Limb (tissue), 2 donors: ENCODE data around the gene UPF1.
A peak's percentile ranks its signal among the peaks of the same experiment; 100 is the strongest.
"Not testable (repeated sequence)": the region's sequence is repeated elsewhere in the genome, so short reads cannot be mapped to it uniquely, and the experiment has no call there.

Experiments
- DNase-seq, 2 donors: peaks; one replicate each; pipeline ENCODE4 v3.0.0-alpha.2; 2016; ENCODE audit errors: extremely low spot score in 2 of 2

Gene UPF1

DNA sequence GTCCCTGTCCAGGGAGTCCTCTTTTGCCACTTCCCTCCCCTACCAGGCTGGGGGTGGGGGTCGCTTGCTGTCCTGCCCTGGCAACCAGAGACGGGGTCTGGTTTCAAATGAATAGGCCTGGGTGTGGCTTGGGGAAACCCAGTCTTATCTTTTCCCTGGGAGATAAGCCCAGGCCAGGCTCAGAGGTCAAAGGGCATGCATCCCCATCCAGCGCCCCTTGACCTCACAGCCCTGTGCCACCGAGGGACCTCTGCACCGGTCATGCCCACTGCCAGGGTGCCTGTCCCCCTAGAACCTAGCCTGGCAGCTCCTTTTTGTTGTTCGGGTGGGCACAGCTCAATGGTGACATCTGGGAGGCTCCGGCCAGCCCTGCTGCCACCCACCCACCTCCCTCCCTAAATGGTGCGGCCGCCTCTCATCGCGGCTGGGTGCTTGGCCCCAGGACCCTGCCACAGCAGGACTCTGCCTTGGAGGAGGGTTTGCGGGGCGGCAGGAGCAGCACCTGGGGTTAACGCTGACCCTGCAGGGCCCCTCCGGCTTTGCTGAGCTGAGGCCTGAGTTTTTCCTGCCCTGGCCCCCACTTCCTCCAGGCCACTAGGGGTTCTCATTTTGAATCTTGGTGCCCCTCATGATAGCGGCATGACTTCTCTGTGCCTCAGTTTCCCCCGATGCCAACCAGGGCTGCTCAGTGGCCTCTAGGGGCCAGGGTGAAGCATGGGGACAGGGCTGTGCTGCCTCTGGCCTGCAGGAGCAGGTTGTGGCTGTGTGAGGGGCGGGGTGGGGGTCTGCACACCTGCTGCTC lies 67.0 kb downstream of the UPF1 start:
- DNase-seq: no peak

DNA sequence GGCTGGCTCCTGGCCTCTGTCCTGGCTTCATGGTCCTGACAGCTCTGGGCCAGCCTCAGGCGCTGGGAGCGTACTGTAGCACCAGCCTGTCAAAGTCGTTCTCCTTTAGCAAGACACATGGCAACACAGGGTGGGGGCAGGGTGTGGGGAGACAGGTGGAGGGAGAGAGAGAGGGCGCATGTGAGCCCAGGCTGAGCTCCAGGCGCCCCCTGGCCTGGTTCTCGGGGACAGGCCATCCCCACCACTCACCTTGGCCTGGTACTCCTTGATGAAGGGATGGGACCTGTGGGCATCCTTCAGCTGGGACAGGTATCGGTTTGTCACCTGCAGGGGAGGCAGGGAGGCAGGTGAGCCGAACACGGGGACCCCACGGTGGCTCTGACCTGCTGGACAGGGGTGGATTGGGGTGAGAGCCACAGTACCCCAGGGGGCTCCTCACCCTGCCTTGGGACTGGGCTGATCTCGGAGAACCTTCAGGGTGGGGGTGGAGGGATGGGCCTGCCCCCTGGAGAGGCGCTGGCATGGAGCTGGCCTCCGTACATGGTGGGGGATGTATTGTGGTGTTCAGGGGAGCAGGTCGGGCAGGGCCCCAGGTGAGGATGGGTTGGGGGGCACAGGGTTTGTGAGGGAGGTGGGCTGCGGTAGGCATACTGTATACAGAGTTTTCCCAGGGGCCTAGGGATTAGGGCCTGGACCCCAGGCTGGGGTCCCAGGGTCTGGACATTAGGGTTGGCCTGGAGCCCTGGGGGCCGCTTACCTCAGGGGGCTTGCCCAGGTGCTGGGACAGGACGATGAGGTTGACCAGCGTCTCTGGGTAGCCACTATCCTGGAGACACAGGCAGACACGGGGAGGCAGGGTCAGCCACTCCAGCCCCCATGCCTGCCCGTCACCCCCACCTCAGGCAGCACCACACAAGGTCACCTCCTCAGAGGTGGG lies 68.1 kb downstream of the UPF1 start:
- DNase-seq: no peak

DNA sequence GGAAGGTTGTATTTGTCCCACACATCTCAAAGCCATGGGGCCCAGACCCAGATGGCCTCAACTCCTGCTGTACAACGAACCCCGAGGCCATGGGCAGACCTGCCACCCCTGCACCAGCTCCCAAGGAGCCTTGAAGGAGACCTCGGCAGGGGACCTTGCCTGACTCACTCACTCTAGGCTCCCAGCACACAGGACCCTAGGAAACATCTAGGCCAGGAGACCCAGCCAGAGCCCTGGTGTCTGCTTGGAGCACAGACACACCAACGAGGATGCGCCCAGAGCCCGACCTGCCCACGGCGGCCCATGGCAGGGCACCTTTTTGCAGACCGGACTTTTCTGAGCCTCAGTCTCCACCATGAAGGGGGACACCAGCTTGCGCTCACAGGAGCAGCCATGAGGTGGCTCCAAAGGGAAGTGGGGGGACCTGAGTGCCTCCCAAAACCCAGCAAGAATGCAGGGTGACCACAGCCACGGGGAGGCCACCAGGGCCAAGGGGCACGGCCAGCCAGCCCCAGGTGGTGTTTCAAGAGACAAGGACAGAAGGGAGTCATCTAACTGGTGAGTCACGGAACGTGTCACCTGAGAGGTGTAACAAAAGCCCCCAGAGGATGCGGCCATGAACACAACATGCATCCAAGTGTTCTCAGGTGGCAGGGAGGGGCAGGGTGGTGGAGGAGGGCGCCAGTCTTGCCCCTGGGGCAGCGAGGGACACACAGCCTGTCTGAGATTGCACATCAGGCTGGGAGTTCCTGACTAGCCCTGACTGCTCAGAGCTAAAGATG lies 69.1 kb downstream of the UPF1 start:
- no peak for DNase-seq

DNA sequence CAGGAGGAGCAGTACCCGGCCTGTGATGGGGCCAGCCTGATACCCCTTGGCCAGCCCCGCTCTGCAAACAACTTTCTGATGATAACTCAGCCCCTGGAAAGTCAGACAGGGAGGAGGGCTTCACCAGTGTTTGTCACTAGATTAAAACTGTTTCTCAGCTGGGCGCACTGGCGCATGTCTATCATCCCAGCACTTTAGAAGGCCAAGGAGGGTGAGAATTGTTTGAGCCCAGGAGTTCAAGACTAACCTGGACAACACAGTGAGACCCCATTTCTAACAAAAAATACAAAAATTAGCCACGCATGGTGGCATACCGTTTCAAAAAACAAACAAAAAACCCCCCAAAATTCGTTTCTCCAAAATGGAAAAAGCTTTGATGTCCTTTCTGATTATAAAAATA lies 69.7 kb downstream of the UPF1 start:
- no peak for DNase-seq

DNA sequence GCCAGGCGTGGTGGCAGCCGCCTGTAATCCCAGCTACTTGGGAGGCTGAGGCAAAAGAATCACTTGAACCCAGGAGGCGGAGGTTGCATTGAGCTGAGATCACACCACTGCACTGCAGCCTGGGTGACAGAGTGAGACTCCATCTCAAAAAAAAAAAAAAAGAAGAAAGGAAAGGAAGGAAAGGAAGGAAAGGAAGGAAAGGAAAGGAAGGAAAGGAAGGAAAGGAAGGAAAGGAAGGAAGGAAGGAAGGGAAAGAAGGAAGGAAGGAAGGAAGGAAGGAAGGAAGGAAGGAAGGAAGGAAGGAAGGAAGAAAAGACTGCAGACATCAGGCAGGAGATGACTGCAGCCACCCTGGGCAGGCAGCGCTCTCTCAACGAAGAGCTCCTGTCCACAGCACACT lies 70.8 kb downstream of the UPF1 start:
- not testable (repeated sequence) for DNase-seq

DNA sequence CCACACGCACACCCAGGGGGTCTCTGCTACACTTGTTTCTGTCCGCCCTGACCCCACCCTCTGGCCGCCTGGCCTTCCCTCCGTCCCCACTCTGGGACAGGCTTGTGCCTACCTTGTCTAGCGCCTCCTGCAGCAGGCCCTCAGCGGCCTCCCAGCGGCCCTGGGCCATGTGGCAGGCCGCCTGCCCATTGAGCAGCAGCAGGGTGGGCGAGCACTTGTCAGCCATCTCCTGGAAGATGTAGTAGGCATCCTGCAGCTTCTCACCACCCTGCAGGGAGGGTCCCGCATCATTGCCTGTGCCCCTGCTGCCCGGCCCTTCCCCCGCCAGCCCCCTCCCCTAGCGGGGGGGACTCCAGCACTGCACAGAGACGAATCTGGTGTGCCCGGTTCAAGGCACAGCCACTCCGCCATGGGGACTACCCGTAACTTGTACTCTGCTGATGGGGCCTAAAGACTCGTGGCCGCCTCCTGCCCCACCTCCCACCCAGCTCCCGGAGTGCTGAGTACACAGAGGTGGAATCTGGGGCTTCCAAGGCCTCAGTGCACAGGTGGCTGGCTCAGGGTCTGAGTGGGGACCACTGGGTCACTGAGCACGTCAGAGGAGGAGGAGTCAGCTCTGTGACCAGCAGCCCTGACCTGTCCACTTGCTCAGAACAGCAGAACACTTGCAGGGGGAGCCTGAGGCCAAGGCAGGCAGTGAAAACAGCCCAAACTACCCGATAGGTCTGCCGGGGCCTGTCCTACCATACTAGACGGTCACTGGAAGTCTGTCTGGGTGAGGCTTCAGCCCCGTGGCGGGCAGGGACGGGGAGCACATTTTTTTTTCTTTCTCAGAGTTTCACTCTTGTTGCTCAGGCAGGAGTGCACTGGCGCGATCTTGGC lies 71.6 kb downstream of the UPF1 start:
- peak in 1 of 2 donors; percentile 29 for DNase-seq

DNA sequence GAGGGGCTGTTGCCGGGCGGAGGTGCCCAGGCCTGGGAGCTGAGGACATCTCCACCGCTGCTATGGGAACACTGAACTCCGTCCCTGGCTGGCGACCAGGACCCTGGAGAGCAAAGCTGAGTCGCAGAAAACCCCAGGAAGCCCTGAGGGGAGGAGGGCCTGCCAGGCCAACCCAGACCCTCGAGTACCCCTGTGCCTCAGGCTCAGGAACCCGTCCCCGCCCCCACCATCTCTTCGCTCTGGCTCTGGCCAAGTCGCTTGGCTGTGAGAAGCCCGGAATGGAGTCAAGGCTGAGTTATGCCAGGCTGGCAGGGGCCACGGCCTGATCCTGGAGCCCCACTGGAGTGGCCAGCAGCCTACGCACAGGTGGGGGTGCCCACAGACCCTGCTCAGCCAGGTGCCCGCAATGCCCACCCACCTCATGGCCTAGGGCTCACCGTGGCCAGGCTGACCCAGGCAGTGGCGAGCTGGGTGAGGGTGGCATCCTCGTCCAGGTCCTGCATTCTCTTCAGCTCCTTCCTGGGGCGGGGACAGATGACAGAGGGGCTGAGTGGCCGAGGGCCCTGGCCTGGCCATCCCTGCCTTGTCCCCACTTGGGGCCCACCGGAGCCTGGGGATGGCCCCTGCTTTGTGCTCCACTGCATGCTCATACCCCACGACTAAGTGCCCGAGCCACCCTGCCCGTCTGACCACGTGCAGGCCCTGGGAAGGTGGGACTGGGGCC lies 72.7 kb downstream of the UPF1 start:
- peak in 1 of 2 donors; percentile 26 for DNase-seq

DNA sequence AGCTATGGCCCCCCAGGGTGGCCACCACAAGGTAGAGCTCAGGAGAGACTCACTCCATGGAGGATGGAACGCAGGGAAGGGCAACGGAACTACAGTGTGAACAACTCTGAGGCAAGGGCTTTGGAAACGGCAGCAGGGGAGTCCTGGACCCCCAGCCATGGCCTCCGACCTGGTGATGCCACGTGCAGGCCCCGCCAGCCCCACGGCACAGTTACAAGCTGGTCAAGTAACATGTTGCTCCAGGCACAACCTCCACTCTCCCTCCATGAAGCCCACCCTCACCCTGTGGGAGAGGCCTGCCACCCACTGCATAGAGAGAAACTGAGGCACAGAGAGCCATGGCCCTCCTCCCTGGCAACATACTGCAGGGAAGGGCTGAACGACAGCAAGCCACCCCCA lies 73.3 kb downstream of the UPF1 start:
- peak in 1 of 2 donors; percentile 18 for DNase-seq

DNA sequence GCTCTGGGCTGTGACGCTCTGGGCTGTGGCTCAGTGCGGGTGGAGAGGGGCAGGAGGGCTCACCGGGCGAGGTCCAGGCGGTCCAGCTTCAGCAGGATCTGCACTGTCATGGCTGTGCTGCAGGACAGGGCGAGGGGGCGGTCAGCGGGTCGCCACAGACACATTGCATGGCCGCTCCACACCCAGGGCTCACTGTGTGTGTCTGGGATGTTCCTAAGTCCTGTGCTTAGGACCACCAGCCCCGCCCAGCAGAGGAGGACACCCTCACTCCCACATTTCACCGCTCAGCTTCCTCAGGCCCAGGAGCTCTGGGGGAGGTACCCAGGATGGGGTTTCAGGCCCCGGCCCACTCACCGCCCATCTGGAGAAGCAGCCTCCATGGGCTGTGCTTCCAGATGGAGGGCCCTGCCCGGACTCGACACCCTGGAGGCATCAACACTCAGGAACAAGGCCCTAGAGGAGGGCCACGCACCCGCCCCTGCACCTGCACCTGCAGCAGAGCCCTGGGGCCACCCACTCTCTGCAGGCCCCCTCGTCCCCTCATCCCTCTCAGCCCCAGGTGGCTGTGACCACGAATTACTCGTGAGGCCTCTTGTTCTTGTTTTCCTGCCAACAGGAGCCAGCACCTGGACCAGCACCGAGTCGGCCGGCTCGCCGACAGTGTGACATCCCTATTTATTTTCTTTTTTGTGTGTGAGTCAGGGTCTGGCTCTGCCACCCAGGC lies 73.9 kb downstream of the UPF1 start:
- DNase-seq: no peak

DNA sequence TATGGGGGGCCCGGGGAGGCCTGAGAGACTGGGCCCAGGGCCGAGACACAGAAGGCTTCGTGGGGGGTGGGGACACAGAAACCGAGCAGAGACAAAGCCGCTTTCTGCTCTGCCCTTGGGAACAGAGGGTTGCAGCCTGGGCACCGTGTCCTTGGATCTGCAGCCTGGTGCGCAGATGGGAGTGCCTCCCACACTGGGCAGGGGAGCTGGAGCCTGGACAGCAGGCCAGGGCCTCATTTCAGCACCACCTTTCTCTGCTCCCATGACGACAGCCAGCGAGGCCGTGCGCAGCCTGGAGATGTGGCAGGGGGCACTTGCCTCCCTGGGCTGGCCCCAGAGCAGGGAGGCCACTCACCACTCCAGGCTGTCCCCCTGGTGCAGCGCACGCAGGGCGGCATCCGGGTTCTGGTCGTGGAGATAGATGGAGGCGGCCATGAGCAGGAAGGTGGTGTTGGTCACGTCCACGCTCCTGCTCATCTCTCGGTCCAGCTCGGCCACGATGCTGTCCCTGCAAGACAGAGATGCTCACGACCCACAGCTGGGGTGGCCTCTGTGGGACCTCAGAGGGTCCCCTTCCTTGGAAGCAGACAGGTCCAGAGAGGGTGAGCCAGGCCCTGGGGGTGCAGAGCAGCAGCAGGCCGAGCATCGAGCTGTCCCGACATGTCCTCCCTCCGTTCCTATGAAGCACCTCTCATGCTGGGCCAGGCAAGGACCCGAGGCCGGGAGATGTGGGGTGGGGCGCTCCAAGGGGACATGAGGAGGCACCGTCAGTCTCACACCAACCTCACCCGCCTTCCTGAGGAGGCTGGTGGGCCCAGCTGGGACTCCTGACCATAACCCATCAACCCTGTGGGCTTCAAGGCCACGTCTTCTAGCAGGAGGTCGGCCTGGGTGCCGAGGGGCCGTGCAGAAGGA lies 75.1 kb downstream of the UPF1 start:
- DNase-seq: no peak

DNA sequence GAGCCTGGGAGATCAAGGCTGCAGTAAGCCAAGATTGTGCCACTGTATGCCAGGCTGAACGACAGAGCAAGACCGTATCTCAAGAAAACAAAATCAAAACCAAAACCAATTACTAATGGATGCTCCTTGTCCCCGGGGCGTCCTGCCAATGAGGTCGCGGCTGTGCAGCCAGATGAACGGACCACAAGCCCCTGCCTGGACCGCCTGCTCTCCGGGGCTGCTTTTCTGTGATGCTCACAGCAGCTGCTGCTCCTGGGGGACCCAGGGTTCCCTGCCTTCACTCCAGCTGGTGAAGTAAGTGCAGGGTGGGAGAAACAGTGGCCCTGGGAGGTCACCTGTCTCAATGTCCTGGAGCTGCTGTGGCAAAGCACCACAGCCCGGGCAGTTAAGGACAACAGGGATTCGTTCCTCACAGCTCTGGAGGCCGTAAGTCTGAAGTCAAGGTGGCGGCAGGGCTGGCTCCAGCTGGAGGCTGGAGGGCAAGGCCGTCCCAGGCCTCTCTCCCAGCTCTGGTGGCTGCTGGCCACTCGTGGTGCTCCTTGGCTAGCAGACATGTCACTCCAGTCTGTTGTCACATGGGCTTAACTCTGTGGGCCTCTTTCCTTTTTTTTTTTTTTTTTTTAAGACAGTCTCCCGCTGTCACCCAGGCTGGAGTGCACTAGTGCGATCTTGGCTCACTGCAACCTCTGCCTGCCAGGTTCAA lies 77.3 kb downstream of the UPF1 start:
- DNase-seq: no peak

DNA sequence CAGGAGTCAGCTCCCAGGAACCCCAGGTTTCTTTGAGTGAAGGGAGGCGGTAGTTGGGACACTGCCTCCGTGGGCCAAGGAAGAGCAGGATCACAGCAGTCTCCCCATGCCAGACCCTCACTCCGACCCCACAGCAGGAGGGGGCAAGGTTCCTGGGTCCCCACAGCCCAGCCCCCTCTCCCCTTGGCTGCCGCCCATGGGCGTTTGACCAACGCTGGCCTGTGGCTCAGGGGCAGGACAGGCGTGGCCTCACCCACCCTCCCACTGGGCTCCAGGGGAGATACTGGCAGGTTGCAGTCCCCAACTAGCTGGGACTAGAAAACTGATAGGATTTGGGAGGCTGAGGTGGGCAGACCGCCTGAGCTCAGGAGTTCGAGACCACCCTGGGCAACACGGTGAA lies 78.3 kb downstream of the UPF1 start:
- DNase-seq: no peak

DNA sequence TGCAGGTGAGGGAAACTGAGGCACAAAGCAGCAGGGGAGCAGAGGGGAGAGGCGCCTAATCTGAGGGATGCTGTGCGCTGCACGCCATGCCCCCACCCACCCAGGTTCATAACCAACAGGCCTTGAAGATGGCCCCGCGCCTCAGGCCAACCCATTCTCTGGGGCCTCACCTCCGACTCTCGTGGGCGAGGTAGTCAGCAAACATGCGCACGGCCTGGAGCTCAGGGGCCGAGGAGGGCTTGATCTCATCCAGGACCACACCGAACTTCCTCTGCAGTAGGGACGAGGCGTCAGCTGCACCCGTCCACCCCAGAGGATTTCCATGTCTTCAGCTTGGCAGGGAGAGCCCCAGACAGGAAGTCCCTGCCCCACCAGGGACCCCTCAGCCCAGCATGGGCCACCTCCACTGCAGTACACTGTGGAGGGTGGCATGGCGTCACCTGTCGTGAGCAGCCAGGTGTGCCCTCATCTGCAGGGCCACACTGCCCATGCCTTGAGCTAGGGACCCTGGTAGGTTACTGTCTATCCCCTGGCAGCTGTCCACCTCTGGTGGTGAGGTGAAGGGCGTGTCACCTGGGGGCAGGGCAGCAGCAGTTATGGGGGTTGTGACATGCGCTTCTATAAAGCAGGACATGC lies 79.2 kb downstream of the UPF1 start:
- DNase-seq: no peak

DNA sequence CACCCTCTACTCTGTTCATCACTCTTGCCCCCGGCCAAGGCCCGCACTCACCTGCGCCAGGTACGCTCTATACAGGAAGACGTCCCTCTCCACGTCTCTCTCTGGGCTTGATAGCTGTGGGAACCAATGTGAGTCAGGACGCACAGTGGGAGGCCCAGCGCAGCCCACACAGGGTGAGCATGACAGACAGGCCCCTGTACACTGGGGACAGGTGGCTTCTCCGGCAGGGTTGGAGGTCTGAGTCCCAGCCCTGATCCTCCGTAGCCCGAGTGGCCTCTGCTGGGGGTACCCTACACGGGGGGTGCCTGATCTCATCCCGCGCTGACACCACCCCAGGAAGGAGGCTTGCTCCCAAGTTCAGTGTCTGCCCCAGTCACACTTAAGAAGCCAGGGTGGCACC lies 81.2 kb downstream of the UPF1 start:
- DNase-seq: no peak

DNA sequence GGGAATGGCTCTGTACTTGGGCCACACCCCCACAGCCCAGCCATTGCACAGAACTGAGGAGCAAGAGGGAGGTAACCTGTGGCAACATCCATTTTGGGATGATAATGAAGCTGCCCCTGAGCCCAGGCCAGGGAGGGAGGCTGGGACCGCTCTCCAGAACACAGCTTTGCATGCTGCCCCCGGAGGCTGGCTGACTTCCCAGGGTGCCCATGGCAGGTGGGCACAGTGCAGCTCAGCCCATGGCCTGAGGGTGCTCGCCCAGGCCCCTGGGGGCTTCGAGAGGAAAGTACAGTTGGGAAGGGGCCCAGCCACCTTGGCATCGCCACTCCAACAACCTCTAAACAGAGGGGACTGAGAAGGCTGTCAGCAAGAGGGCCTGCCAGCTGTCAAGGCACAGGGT lies 81.7 kb downstream of the UPF1 start:
- no peak for DNase-seq

DNA sequence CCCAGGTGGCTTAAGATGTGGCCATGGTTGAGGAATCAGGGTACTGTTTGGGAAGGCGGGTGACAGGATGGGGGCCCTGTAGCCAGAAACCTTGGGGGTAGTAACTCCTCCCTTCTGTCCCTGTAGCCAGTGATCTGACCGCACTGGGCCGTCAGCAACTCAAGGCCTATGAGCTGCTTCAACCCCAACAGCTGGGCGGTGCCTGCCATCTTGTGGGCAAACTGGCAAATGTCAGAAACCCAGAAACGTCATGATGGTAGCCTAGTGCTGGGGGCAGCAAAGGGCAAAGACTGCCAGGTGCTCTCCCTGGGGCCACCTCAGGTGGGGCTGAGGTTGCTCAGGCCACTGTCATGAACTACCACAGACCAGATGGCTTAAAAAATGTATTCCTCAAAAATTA lies 83.9 kb downstream of the UPF1 start:
- DNase-seq: peak in 1 of 2 donors; percentile 49

DNA sequence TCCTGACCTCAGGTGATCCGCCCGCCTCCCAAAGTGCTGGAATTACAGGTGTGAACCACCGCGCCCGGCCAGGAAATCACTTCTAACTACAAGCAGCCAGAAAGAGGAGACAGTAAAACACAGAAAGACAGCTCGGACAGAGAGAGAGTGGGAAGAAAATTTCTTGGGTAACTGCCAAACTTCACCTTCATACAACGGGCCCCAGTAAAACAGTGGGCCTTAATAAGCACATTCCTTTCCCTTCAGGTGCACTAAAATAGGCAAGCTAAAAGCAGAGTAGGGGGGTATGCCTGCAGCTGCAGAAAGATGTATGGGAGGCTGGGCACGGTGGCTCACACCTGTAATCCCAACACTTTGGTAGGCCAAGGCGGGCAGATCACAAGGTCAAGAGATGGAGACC lies 85.8 kb downstream of the UPF1 start:
- peak in 1 of 2 donors; percentile 14 for DNase-seq
